ENCODE results near the gene FAM83C. TPM values are rescaled to one million over a fixed set of nuclear protein-coding genes. Genes with fewer than 3 reads are reported as not detected.

The FAM83C gene
- total and polyA plus RNA-seq, 2 experiments from 2014 or later: not detected

DNA sequence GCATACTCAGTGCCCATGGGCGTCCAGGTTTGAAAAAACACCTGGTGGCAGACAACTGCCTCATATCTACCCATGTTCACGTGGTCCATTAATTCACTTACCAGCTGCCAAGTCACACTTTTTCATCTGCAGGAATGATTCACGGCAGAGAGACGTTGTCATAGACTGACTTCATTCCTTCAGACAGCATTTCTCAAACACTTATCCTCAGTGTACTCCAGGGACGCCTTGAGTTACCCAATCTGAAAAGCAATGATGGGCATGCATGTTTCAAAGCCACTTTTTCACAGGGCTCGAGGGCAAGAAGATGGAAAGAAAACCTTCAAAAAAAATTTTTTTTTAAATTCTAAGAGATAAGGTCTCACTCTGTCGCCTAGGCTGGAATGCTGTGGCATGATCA is 20.3 kb downstream of the FAM83C start:
- TF ChIP-seq EZH2 (IDR thresholded peaks at IDR 0.05; ENCODE audit: borderline replicate concordance) (no peak), EZH2phosphoT487 (IDR thresholded peaks at IDR 0.05; ENCODE audit: low read depth, severe bottlenecking, unreplicated experiment) (no peak)
- TF ChIP-seq, protein P1, sequence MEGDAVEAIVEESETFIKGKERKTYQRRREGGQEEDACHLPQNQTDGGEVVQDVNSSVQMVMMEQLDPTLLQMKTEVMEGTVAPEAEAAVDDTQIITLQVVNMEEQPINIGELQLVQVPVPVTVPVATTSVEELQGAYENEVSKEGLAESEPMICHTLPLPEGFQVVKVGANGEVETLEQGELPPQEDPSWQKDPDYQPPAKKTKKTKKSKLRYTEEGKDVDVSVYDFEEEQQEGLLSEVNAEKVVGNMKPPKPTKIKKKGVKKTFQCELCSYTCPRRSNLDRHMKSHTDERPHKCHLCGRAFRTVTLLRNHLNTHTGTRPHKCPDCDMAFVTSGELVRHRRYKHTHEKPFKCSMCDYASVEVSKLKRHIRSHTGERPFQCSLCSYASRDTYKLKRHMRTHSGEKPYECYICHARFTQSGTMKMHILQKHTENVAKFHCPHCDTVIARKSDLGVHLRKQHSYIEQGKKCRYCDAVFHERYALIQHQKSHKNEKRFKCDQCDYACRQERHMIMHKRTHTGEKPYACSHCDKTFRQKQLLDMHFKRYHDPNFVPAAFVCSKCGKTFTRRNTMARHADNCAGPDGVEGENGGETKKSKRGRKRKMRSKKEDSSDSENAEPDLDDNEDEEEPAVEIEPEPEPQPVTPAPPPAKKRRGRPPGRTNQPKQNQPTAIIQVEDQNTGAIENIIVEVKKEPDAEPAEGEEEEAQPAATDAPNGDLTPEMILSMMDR (IDR thresholded peaks at IDR 0.05; ENCODE audit: poor library complexity): no peak
- Histone ChIP-seq H2AFZ (no peak overlapping the region), H3K4me2 (no peak overlapping the region), H3K27me3 (no peaks in the 10 kb centered on the region), H3K4me1 (ENCODE audit: insufficient read depth) (peaks cover 4% of the 10 kb centered on the region), H3K9me2 (replicated peaks; ENCODE audit: insufficient read depth) (no peaks in the 10 kb centered on the region), H3K36me3 (replicated peaks; ENCODE audit: insufficient read depth, low read depth) (no peaks in the 10 kb centered on the region), H3K9me3 (ENCODE audit: low read depth) (no peaks in the 10 kb centered on the region), H3K79me2 (peaks cover 13% of the 10 kb centered on the region), H3K27ac (no peak overlapping the region), H4K20me1 (ENCODE audit: insufficient read depth, poor library complexity, severe bottlenecking) (no peaks in the 10 kb centered on the region), H3K4me3 (no peak overlapping the region)
- no peak for DNase-seq (ENCODE audit: low spot score)
- WGBS (ENCODE audit: low lambda C conversion rate, missing lambda C conversion rate): 87% methylated on average over 7 of the region's 7 CpGs

DNA sequence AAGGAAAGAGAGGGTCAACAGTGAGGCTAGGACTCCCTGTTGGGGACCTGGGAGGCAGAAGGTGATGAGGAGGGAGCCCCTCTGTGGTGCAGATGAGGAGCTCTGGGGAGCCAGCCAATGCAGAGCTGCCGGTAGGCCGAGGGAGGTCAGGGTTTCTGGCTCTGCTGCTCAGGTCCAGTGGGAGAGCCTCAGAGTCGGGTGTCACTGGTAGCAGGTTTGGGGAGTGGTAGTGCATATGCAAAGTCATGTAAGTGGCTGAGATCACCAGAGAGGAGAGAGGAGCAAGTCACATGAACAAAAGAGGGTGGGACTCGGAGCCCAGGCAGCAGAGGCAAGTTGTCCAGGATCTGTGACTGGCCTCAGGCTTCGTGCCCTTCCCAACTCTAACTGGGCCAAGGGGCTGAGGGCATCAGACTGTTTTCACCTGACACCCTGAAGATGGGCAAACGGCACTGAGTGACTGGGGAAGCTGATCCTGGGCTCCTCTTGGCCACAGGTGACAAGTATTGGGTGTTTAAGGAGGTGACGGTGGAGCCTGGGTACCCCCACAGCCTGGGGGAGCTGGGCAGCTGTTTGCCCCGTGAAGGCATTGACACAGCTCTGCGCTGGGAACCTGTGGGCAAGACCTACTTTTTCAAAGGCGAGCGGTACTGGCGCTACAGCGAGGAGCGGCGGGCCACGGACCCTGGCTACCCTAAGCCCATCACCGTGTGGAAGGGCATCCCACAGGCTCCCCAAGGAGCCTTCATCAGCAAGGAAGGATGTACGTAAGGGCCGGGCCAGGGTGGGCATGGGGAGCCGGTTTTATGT is 20.9 kb downstream of the FAM83C start:
- Histone ChIP-seq H3K4me1 (ENCODE audit: insufficient read depth) (no peaks in the 10 kb centered on the region), H3K27me3 (no peaks in the 10 kb centered on the region), H4K20me1 (ENCODE audit: insufficient read depth, poor library complexity, severe bottlenecking) (no peaks in the 10 kb centered on the region), H3K79me2 (peaks cover 7% of the 10 kb centered on the region), H3K9me2 (replicated peaks; ENCODE audit: insufficient read depth) (no peaks in the 10 kb centered on the region), H2AFZ (no peak overlapping the region), H3K4me3 (no peak overlapping the region), H3K36me3 (replicated peaks; ENCODE audit: insufficient read depth, low read depth) (no peaks in the 10 kb centered on the region), H3K4me2 (no peak overlapping the region), H3K27ac (no peak overlapping the region), H3K9me3 (ENCODE audit: low read depth) (no peaks in the 10 kb centered on the region)
- WGBS (ENCODE audit: low lambda C conversion rate, missing lambda C conversion rate): 93% methylated on average over 20 of the region's 20 CpGs
- no peak for DNase-seq (ENCODE audit: low spot score)
- TF ChIP-seq EZH2phosphoT487 (IDR thresholded peaks at IDR 0.05; ENCODE audit: low read depth, severe bottlenecking, unreplicated experiment) (no peak), EZH2 (IDR thresholded peaks at IDR 0.05; ENCODE audit: borderline replicate concordance) (no peak)
- TF ChIP-seq, protein P1 (IDR thresholded peaks at IDR 0.05; ENCODE audit: poor library complexity): no peak

DNA sequence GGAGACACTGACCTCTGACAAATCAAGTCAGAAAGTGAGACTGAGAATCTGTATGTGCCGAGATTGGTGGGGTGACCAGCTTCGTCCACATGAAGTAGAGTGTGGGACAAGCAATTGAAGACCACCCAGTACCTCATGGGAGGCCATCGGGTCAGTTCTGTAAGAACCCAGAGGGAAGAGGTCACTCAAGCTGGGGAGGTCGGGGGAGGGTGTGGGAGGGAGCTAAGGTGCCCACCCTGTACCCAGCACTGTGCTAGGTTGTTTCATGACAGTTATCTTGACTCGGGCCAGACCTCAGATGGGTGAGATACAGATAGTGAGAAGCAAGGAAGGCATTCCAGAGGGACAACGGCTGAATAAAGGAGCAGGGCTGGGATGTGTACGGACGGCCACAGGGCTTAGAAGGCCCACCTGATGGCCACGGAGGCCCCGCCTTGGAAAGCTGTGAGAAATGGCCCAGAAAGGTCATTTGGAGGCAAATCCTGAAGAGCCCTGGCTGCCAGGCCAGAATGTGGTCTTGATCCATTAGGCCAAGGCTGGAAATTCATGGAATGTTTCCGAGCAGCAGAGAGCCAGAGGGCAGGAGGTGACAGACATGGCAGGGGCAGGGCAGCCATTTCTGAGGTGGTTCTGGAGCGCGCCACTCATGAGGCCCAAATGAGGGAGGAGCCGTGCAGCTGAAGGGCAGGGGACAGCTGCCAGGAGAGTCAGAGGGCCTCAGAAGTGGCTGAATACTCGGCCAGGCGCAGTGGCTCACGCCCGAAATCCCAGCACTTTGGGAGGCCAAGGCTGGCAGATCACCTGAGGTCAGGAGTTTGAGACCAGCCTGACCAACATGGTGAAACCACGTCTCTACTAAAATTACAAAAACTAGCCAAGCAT is 22.0 kb downstream of the FAM83C start:
- H3K4me1 ChIP-seq (ENCODE audit: insufficient read depth): no peaks in the 10 kb centered on the region
- no peaks in the 10 kb centered on the region for H4K20me1 ChIP-seq (ENCODE audit: insufficient read depth, poor library complexity, severe bottlenecking)
- no peaks in the 10 kb centered on the region for H3K27me3 ChIP-seq
- TF ChIP-seq, protein P1 (IDR thresholded peaks at IDR 0.05; ENCODE audit: poor library complexity): no peak
- TF ChIP-seq EZH2 (IDR thresholded peaks at IDR 0.05; ENCODE audit: borderline replicate concordance) (no peak), EZH2phosphoT487 (IDR thresholded peaks at IDR 0.05; ENCODE audit: low read depth, severe bottlenecking, unreplicated experiment) (no peak)
- no peak overlapping the region for H2AFZ ChIP-seq
- no peaks in the 10 kb centered on the region for H3K9me3 ChIP-seq (ENCODE audit: low read depth)
- H3K27ac ChIP-seq: no peak overlapping the region
- H3K9me2 ChIP-seq (replicated peaks; ENCODE audit: insufficient read depth): no peaks in the 10 kb centered on the region
- H3K4me3 ChIP-seq: no peak overlapping the region
- no peaks in the 10 kb centered on the region for H3K36me3 ChIP-seq (replicated peaks; ENCODE audit: insufficient read depth, low read depth)
- no peaks in the 10 kb centered on the region for H3K79me2 ChIP-seq
- H3K4me2 ChIP-seq: no peak overlapping the region
- DNase-seq (ENCODE audit: low spot score): no peak
- 82% methylated on average over 19 of the region's 19 CpGs for WGBS (ENCODE audit: low lambda C conversion rate, missing lambda C conversion rate)
